ENCODE measurements around the gene COX6B1.
A peak's percentile ranks its signal among the peaks of the same experiment; 100 is the strongest.

COX6B1 gene

GRCh38 chr19:35615036-35615435, 33.1 kb upstream of the COX6B1 start:
- no peak overlapping the region for H3K4me2 ChIP-seq (ENCODE audit: low read length)
- WGBS (ENCODE audit: extremely low coverage, insufficient coverage, low lambda C conversion rate): no CpG with 5 or more reads among the region's 17 CpGs
- H2BK15ac ChIP-seq (replicated peaks; ENCODE audit: low read depth): no peak overlapping the region
- H3K79me1 ChIP-seq (ENCODE audit: low read length): peaks cover 4% of the 10 kb centered on the region
- H3K27me3 ChIP-seq (ENCODE audit: insufficient read depth, low read length, poor library complexity): no peaks in the 10 kb centered on the region
- no peak overlapping the region for H3K4ac ChIP-seq (ENCODE audit: low read depth, low read length)
- no peak overlapping the region for H4K5ac ChIP-seq (ENCODE audit: low read length)
- DNase-seq: no peak
- no peaks in the 10 kb centered on the region for H3K36me3 ChIP-seq (ENCODE audit: control insufficient read depth, insufficient read depth, low read length)
- no peaks in the 10 kb centered on the region for H3K4me1 ChIP-seq (ENCODE audit: control insufficient read depth, low read depth, low read length)
- H3K79me2 ChIP-seq (ENCODE audit: control insufficient read depth, insufficient read depth, low read length): no peaks in the 10 kb centered on the region
- H3K9ac ChIP-seq (ENCODE audit: low read length): no peak overlapping the region
- no peak overlapping the region for H3K27ac ChIP-seq (ENCODE audit: low read depth, low read length)
- H2BK120ac ChIP-seq (ENCODE audit: low read depth, low read length): no peak overlapping the region
- no peak overlapping the region for H3K23ac ChIP-seq (ENCODE audit: low read length)
- no peak overlapping the region for H3K56ac ChIP-seq (ENCODE audit: low read length)
- H3K4me3 ChIP-seq (ENCODE audit: low read length): no peak overlapping the region
- no peak overlapping the region for H2AK5ac ChIP-seq (ENCODE audit: low read length)
- no peak overlapping the region for H2BK5ac ChIP-seq (ENCODE audit: low read length)
- no peak overlapping the region for H4K8ac ChIP-seq (ENCODE audit: low read depth, low read length)
- H3K18ac ChIP-seq (ENCODE audit: low read length): no peak overlapping the region

- no peaks in the 10 kb centered on the region for H3K79me1 ChIP-seq (ENCODE audit: low read length)
- H3K4ac ChIP-seq (ENCODE audit: low read depth, low read length): no peak overlapping the region
- H3K79me2 ChIP-seq (ENCODE audit: control insufficient read depth, insufficient read depth, low read length): no peaks in the 10 kb centered on the region
- H3K36me3 ChIP-seq (ENCODE audit: control insufficient read depth, insufficient read depth, low read length): peaks cover 6% of the 10 kb centered on the region
- H3K4me1 ChIP-seq (ENCODE audit: control insufficient read depth, low read depth, low read length): no peaks in the 10 kb centered on the region
- no peak overlapping the region for H3K9ac ChIP-seq (ENCODE audit: low read length)
- no peak overlapping the region for H4K5ac ChIP-seq (ENCODE audit: low read length)
- WGBS (ENCODE audit: extremely low coverage, insufficient coverage, low lambda C conversion rate): no CpG with 5 or more reads among the region's 7 CpGs
- H2BK5ac ChIP-seq (ENCODE audit: low read length): no peak overlapping the region
- no peak overlapping the region for H3K27ac ChIP-seq (ENCODE audit: low read depth, low read length)
- DNase-seq: peak; percentile 53
- no peak overlapping the region for H2AK5ac ChIP-seq (ENCODE audit: low read length)
- no peak overlapping the region for H2BK120ac ChIP-seq (ENCODE audit: low read depth, low read length)
- no peaks in the 10 kb centered on the region for H3K27me3 ChIP-seq (ENCODE audit: insufficient read depth, low read length, poor library complexity)
- H3K4me2 ChIP-seq (ENCODE audit: low read length): no peak overlapping the region
- no peak overlapping the region for H3K23ac ChIP-seq (ENCODE audit: low read length)
- no peak overlapping the region for H2BK15ac ChIP-seq (replicated peaks; ENCODE audit: low read depth)
- H3K4me3 ChIP-seq (ENCODE audit: low read length): no peak overlapping the region
- no peak overlapping the region for H3K18ac ChIP-seq (ENCODE audit: low read length)
- no peak overlapping the region for H4K8ac ChIP-seq (ENCODE audit: low read depth, low read length)
- H3K56ac ChIP-seq (ENCODE audit: low read length): no peak overlapping the region
These were observed 29.3 kb upstream of the COX6B1 start for GRCh38 chr19:35618857-35619256.

- no peak overlapping the region for H3K4me3 ChIP-seq (ENCODE audit: low read length)
- H3K79me2 ChIP-seq (ENCODE audit: control insufficient read depth, insufficient read depth, low read length): no peaks in the 10 kb centered on the region
- H4K8ac ChIP-seq (ENCODE audit: low read depth, low read length): no peak overlapping the region
- H3K18ac ChIP-seq (ENCODE audit: low read length): no peak overlapping the region
- H3K9ac ChIP-seq (ENCODE audit: low read length): no peak overlapping the region
- H2BK120ac ChIP-seq (ENCODE audit: low read depth, low read length): no peak overlapping the region
- H3K27ac ChIP-seq (ENCODE audit: low read depth, low read length): no peak overlapping the region
- no peaks in the 10 kb centered on the region for H3K4me1 ChIP-seq (ENCODE audit: control insufficient read depth, low read depth, low read length)
- no peak overlapping the region for H3K56ac ChIP-seq (ENCODE audit: low read length)
- no peaks in the 10 kb centered on the region for H3K27me3 ChIP-seq (ENCODE audit: insufficient read depth, low read length, poor library complexity)
- no peak overlapping the region for H2BK15ac ChIP-seq (replicated peaks; ENCODE audit: low read depth)
- no CpG with 5 or more reads among the region's 12 CpGs for WGBS (ENCODE audit: extremely low coverage, insufficient coverage, low lambda C conversion rate)
- H2AK5ac ChIP-seq (ENCODE audit: low read length): no peak overlapping the region
- DNase-seq: no peak
- H2BK5ac ChIP-seq (ENCODE audit: low read length): no peak overlapping the region
- no peak overlapping the region for H3K4me2 ChIP-seq (ENCODE audit: low read length)
- H3K36me3 ChIP-seq (ENCODE audit: control insufficient read depth, insufficient read depth, low read length): peaks cover 6% of the 10 kb centered on the region
- H3K23ac ChIP-seq (ENCODE audit: low read length): no peak overlapping the region
- no peak overlapping the region for H3K4ac ChIP-seq (ENCODE audit: low read depth, low read length)
- no peak overlapping the region for H4K5ac ChIP-seq (ENCODE audit: low read length)
- H3K79me1 ChIP-seq (ENCODE audit: low read length): no peaks in the 10 kb centered on the region
These were observed 28.7 kb upstream of the COX6B1 start for GRCh38 chr19:35619290-35619923.

- no CpG with 5 or more reads among the region's 17 CpGs for WGBS (ENCODE audit: extremely low coverage, insufficient coverage, low lambda C conversion rate)
- H3K56ac ChIP-seq (ENCODE audit: low read length): no peak overlapping the region
- H3K79me2 ChIP-seq (ENCODE audit: control insufficient read depth, insufficient read depth, low read length): no peaks in the 10 kb centered on the region
- H3K4me1 ChIP-seq (ENCODE audit: control insufficient read depth, low read depth, low read length): no peaks in the 10 kb centered on the region
- H4K5ac ChIP-seq (ENCODE audit: low read length): no peak overlapping the region
- no peak overlapping the region for H3K4me2 ChIP-seq (ENCODE audit: low read length)
- no peak for DNase-seq
- no peaks in the 10 kb centered on the region for H3K27me3 ChIP-seq (ENCODE audit: insufficient read depth, low read length, poor library complexity)
- no peak overlapping the region for H2BK5ac ChIP-seq (ENCODE audit: low read length)
- H4K8ac ChIP-seq (ENCODE audit: low read depth, low read length): no peak overlapping the region
- no peak overlapping the region for H3K4ac ChIP-seq (ENCODE audit: low read depth, low read length)
- no peak overlapping the region for H3K9ac ChIP-seq (ENCODE audit: low read length)
- H3K79me1 ChIP-seq (ENCODE audit: low read length): no peaks in the 10 kb centered on the region
- no peak overlapping the region for H3K23ac ChIP-seq (ENCODE audit: low read length)
- no peak overlapping the region for H2BK120ac ChIP-seq (ENCODE audit: low read depth, low read length)
- no peak overlapping the region for H3K27ac ChIP-seq (ENCODE audit: low read depth, low read length)
- H2BK15ac ChIP-seq (replicated peaks; ENCODE audit: low read depth): no peak overlapping the region
- H3K18ac ChIP-seq (ENCODE audit: low read length): no peak overlapping the region
- no peak overlapping the region for H2AK5ac ChIP-seq (ENCODE audit: low read length)
- peaks cover 6% of the 10 kb centered on the region for H3K36me3 ChIP-seq (ENCODE audit: control insufficient read depth, insufficient read depth, low read length)
- H3K4me3 ChIP-seq (ENCODE audit: low read length): no peak overlapping the region
These were observed 28.1 kb upstream of the COX6B1 start for GRCh38 chr19:35620001-35620400.

GRCh38 chr19:35621708-35622107, 26.4 kb upstream of the COX6B1 start:
- WGBS (ENCODE audit: extremely low coverage, insufficient coverage, low lambda C conversion rate): no CpG with 5 or more reads among the region's 9 CpGs
- H3K23ac ChIP-seq (ENCODE audit: low read length): no peak overlapping the region

GRCh38 chr19:35622750-35623149, 25.4 kb upstream of the COX6B1 start:
- H3K9ac ChIP-seq (ENCODE audit: low read length): no peak overlapping the region
- no peak overlapping the region for H4K8ac ChIP-seq (ENCODE audit: low read depth, low read length)
- no peak overlapping the region for H2BK120ac ChIP-seq (ENCODE audit: low read depth, low read length)
- no peaks in the 10 kb centered on the region for H3K27me3 ChIP-seq (ENCODE audit: insufficient read depth, low read length, poor library complexity)
- H3K56ac ChIP-seq (ENCODE audit: low read length): no peak overlapping the region
- H3K36me3 ChIP-seq (ENCODE audit: control insufficient read depth, insufficient read depth, low read length): peaks cover 6% of the 10 kb centered on the region
- no peak overlapping the region for H3K4me2 ChIP-seq (ENCODE audit: low read length)
- no CpG with 5 or more reads among the region's 13 CpGs for WGBS (ENCODE audit: extremely low coverage, insufficient coverage, low lambda C conversion rate)
- no peak overlapping the region for H3K23ac ChIP-seq (ENCODE audit: low read length)
- no peak overlapping the region for H3K4ac ChIP-seq (ENCODE audit: low read depth, low read length)
- no peak overlapping the region for H3K27ac ChIP-seq (ENCODE audit: low read depth, low read length)
- no peak overlapping the region for H3K18ac ChIP-seq (ENCODE audit: low read length)
- no peak overlapping the region for H2BK5ac ChIP-seq (ENCODE audit: low read length)
- no peak overlapping the region for H3K4me3 ChIP-seq (ENCODE audit: low read length)
- H3K4me1 ChIP-seq (ENCODE audit: control insufficient read depth, low read depth, low read length): no peaks in the 10 kb centered on the region
- DNase-seq: no peak
- no peak overlapping the region for H4K5ac ChIP-seq (ENCODE audit: low read length)
- H3K79me1 ChIP-seq (ENCODE audit: low read length): no peaks in the 10 kb centered on the region
- H2AK5ac ChIP-seq (ENCODE audit: low read length): no peak overlapping the region
- H3K79me2 ChIP-seq (ENCODE audit: control insufficient read depth, insufficient read depth, low read length): no peaks in the 10 kb centered on the region
- H2BK15ac ChIP-seq (replicated peaks; ENCODE audit: low read depth): no peak overlapping the region

More at GRCh38 chr19:35621708-35622107, 26.4 kb upstream of the COX6B1 start:
- H2BK120ac ChIP-seq (ENCODE audit: low read depth, low read length): no peak overlapping the region
- no peak overlapping the region for H3K56ac ChIP-seq (ENCODE audit: low read length)
- H3K36me3 ChIP-seq (ENCODE audit: control insufficient read depth, insufficient read depth, low read length): peaks cover 6% of the 10 kb centered on the region
- H4K5ac ChIP-seq (ENCODE audit: low read length): no peak overlapping the region
- no peaks in the 10 kb centered on the region for H3K27me3 ChIP-seq (ENCODE audit: insufficient read depth, low read length, poor library complexity)
- H3K79me1 ChIP-seq (ENCODE audit: low read length): no peaks in the 10 kb centered on the region
- H2BK5ac ChIP-seq (ENCODE audit: low read length): no peak overlapping the region
- no peak for DNase-seq
- no peaks in the 10 kb centered on the region for H3K79me2 ChIP-seq (ENCODE audit: control insufficient read depth, insufficient read depth, low read length)
- H2BK15ac ChIP-seq (replicated peaks; ENCODE audit: low read depth): no peak overlapping the region
- H3K4me1 ChIP-seq (ENCODE audit: control insufficient read depth, low read depth, low read length): no peaks in the 10 kb centered on the region
- H2AK5ac ChIP-seq (ENCODE audit: low read length): no peak overlapping the region
- no peak overlapping the region for H4K8ac ChIP-seq (ENCODE audit: low read depth, low read length)
- H3K4me3 ChIP-seq (ENCODE audit: low read length): no peak overlapping the region
- no peak overlapping the region for H3K4ac ChIP-seq (ENCODE audit: low read depth, low read length)
- H3K18ac ChIP-seq (ENCODE audit: low read length): no peak overlapping the region
- H3K9ac ChIP-seq (ENCODE audit: low read length): no peak overlapping the region
- no peak overlapping the region for H3K27ac ChIP-seq (ENCODE audit: low read depth, low read length)
- H3K4me2 ChIP-seq (ENCODE audit: low read length): no peak overlapping the region
